Choroid plexus epithelial cell (primary cell): Measurements from ENCODE around the gene HABP2.

ENCODE experiments used
- DNase-seq: peaks from one replicate; pipeline ENCODE4 v3.0.0-alpha.2; 2010; ENCODE audit warnings: low read depth
- H3K4me3 ChIP-seq: 2 replicates; pipeline ENCODE4 v1.5.1; 2011; ENCODE audit warnings: low read depth, mild to moderate bottlenecking, control low read depth, low read length, moderate library complexity
- TF ChIP-seq, protein P1 (sequence below): conservative IDR thresholded peaks from 2 replicates; pipeline ENCODE4 v1.5.1; 2011; ENCODE audit warnings: low read depth, mild to moderate bottlenecking, control low read depth, inconsistent platforms, low read length, moderate library complexity

The HABP2 gene

DNA sequence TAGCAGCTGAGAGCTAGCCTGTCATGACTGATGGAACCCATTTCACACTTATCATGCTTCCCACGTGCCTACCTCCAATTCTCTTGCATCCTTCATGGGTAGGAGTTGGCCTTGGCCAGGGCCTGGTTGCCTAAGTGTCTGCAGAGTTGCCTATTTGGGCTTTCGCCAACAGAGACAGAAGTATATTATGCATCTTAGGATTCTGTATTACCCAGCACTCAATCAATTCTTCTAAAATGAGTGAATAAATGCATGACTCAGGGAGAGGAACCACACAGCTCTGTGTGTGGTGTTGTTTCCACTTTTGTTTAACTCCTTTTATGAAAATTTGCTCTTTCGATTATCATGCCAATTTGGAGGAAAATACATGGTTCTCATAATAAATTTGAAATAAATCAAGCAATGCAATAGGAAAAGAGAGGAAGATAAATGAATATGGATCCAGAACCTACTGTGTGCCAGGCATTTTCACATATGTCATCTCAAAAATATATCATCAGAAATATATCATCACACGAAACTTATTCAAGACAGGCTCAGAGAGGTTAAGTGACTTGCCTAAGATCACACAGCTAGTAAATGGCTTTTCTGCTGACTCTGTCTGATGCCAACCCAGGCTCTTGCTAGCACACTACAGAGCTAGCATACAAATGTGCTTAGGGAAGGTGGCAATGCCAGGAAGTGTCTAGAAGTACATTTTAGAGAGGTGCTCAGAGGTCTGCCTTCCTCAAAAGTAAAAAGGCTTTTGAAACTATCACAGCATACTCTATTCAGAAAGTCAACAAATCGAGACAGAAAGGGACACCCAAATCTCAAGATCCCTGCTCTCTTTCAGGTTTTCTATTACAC is 9.5 kb upstream of the HABP2 start:
- no peak for DNase-seq
- H3K4me3 ChIP-seq: no peak overlapping the region
- TF ChIP-seq, protein P1, sequence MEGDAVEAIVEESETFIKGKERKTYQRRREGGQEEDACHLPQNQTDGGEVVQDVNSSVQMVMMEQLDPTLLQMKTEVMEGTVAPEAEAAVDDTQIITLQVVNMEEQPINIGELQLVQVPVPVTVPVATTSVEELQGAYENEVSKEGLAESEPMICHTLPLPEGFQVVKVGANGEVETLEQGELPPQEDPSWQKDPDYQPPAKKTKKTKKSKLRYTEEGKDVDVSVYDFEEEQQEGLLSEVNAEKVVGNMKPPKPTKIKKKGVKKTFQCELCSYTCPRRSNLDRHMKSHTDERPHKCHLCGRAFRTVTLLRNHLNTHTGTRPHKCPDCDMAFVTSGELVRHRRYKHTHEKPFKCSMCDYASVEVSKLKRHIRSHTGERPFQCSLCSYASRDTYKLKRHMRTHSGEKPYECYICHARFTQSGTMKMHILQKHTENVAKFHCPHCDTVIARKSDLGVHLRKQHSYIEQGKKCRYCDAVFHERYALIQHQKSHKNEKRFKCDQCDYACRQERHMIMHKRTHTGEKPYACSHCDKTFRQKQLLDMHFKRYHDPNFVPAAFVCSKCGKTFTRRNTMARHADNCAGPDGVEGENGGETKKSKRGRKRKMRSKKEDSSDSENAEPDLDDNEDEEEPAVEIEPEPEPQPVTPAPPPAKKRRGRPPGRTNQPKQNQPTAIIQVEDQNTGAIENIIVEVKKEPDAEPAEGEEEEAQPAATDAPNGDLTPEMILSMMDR: no peak

DNA sequence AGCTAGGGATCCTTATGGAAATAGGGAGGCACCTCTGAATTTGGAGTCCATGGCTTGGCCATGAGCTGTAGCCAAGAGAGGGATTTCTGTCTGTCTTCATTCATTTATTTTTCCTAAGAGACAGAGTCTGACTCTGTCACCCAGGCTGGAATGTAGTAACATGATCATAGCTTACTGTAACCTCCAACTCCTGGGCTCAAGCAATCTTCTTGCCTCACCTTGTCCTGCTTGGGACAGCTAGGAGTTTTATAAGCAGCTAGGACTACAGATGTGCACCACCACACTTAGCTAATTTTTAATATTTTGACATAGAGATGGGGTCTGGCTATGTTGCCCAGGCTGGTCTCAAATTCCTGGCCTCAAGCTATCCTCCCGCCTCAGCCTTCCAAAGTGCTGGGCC is 8.5 kb upstream of the HABP2 start:
- DNase-seq: no peak
- H3K4me3 ChIP-seq: no peak overlapping the region
- TF ChIP-seq, protein P1: no peak

DNA sequence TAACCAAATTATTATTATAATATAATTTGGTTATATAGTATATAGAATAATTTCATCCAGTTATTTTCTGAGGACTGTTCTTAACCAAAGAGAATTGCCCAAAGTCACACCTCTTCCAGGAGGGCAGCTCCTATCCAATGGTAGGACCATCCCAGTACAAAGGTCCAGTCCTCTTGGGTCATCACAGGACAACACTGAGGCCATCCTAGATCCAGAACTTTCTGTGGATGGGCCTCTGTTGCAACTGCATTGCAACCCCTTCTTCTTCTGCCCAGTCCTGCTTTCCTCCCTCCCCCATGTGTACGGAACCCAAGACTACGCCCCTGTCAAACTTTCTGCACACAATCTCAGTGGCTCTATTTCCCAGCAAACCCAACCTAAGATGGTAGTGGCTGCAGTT is 5.4 kb upstream of the HABP2 start:
- H3K4me3 ChIP-seq: no peak overlapping the region
- no peak for DNase-seq
- TF ChIP-seq, protein P1: no peak

DNA sequence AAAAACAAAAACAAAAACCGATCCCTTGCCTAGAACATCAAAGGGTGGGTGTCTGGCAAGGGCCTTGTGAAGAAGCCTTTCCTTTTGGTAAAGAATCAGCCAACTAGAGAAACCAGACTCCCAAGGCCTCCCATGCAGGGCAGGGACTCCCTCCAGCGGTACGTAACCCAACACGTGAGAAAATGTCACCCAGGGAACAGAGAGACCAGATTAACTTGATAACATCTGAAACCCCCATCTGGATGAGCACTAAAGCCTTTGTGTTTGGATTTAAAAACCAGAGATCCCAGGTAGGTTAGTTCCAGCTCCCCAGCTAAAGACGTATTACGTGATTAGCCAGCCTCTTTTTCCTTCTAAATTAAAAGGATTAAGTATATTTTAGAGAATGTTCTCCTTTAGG is 3.0 kb upstream of the HABP2 start:
- no peak for DNase-seq
- TF ChIP-seq, protein P1: no peak
- H3K4me3 ChIP-seq: no peak overlapping the region

DNA sequence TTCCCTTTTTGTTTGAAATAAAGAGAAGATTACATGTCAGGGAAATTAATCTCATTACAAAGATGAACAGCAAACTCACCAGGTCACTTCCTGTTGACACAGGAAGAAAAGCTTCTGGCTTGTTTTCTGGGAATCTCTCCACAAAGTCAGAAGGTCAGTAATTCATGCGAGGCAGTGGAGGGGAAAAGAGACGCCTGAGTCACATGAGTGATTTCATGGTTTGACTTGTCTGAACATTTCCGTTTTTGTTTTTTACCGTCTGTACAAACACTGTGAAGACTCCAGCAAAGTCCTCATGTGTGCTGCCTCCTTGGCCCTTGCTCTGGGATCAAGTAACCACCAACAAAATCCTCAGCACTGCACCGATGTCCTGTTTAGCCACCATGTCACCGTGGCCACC is 2.5 kb upstream of the HABP2 start:
- TF ChIP-seq, protein P1: no peak
- DNase-seq: peak; percentile 69
- H3K4me3 ChIP-seq: no peak overlapping the region

DNA sequence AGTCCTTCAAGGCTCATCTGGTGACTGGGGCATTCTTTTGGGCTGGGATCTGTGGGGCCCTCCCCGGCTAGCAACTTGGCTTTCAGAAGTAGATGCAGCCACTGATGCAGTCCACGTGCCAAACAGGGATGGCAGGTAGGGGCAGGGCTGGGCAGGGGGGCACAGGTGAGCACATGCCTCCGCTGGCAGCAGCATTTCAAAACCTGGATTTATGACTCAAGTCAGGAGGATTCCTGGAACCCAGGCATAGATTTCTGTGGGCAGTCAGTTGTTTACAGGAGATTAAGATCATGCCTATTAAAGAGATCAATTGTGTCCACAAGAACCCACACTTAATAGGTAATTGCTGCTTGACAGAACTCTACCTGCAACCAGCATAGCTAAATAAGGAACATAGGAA is 839 bp upstream of the HABP2 start:
- H3K4me3 ChIP-seq: no peak overlapping the region
- DNase-seq: no peak
- TF ChIP-seq, protein P1: no peak

DNA sequence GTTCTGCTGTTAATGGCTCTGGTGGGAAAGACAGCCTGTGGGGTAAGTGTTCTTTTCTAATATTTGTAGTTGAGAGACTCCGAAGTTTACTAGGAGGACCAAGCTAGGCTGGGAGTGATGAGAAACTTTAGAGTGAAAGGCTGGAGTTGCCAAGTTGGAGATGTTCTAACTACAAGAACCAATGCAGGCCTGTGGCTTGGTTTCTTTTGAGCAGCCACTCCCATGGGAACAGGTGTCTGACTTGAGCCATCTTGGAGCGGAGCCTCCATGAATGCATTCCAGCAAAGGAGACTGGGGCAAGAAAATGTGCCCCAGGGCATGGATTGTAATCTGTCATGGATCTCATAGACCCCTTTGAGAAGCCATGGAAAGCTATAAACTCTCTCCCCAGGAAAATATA is 296 bp downstream of the HABP2 start:
- TF ChIP-seq, protein P1: no peak
- H3K4me3 ChIP-seq: no peak overlapping the region
- no peak for DNase-seq
